HEK293T (cell line): ENCODE measurements around the gene BCAR3.

Experiments
- ARNT ChIP-seq: fragments of 450-650 bp; IDR thresholded peaks from 2 replicates; pipeline ENCODE4 v1.6.1; 2017; ENCODE audit warnings: mild to moderate bottlenecking
- BHLHE40 ChIP-seq: fragments of 450-650 bp; IDR thresholded peaks from 2 replicates; pipeline ENCODE4 v1.6.1; 2016; ENCODE audit warnings: mild to moderate bottlenecking, moderate library complexity, borderline replicate concordance
- CTBP1 ChIP-seq: fragments of 450-650 bp; IDR thresholded peaks from 2 replicates; pipeline ENCODE4 v1.6.1; 2016; ENCODE audit warnings: borderline replicate concordance
- FOXA1 ChIP-seq: fragments of 450-650 bp; IDR thresholded peaks from 2 replicates; pipeline ENCODE4 v1.6.1; 2016; ENCODE audit warnings: mild to moderate bottlenecking
- FOXK2 ChIP-seq: fragments of 450-650 bp; IDR thresholded peaks from 2 replicates; pipeline ENCODE4 v1.6.1; 2016; ENCODE audit warnings: mild to moderate bottlenecking
- FOXM1 ChIP-seq: fragments of 450-650 bp; IDR thresholded peaks from 2 replicates; pipeline ENCODE4 v1.6.1; 2017; ENCODE audit warnings: mild to moderate bottlenecking, borderline replicate concordance
- HDGF ChIP-seq: fragments of 450-650 bp; IDR thresholded peaks from 2 replicates; pipeline ENCODE4 v1.6.1; 2017; ENCODE audit warnings: antibody characterized with exemption, borderline replicate concordance
- NFRKB ChIP-seq: fragments of 450-650 bp; IDR thresholded peaks from 2 replicates; pipeline ENCODE4 v1.6.1; 2016; ENCODE audit warnings: mild to moderate bottlenecking, moderate library complexity
- PKNOX1 ChIP-seq: fragments of 450-650 bp; IDR thresholded peaks from 2 replicates; pipeline ENCODE4 v1.6.1; 2016
- SP1 ChIP-seq: fragments of 450-650 bp; IDR thresholded peaks from 2 replicates; pipeline ENCODE4 v1.6.1; 2017
- SUZ12 ChIP-seq: fragments of 450-650 bp; IDR thresholded peaks from 2 replicates; pipeline ENCODE4 v1.6.1; 2016; ENCODE audit warnings: mild to moderate bottlenecking
- TARDBP ChIP-seq: fragments of 450-650 bp; IDR thresholded peaks from 2 replicates; pipeline ENCODE4 v1.6.1; 2016
- ZNF384 ChIP-seq: fragments of 450-650 bp; IDR thresholded peaks from 2 replicates; pipeline ENCODE4 v1.6.1; 2016

GRCh38 chr1:93723733-93724270, 42.2 kb upstream of the BCAR3 start:
- TF ChIP-seq NFRKB (no peak), CTBP1 (no peak), FOXM1 (no peak), TARDBP (no peak), FOXA1 (no peak), PKNOX1 (no peak), ARNT (no peak), BHLHE40 (no peak), SUZ12 (no peak), ZNF384 (no peak), FOXK2 (no peak), SP1 (no peak), HDGF (no peak)
